Activated CD8-positive, alpha-beta T cell treated with anti-CD3 and anti-CD28 coated beads for 36 hours (primary cell): ENCODE results near the gene GOT2. TPM values are rescaled to one million over a fixed set of nuclear protein-coding genes. Genes with fewer than 3 reads are reported as not detected.

Experiments used
- ATAC-seq: fragments of 200-7000 bp; cut with Tn5 transposase; one replicate; pipeline ENCODE4 v1.10.0; 2021; ENCODE audit warnings: mild to moderate bottlenecking, moderate library complexity
- CTCF ChIA-PET: fragments of 350-600 bp; sonication (Branson Sonifier 250); formaldehyde crosslinking; loops from one replicate; lab custom pipeline; 2021; ENCODE audit warnings: antibody characterized with exemption; lab: Charles Lee
- POLR2A ChIA-PET: fragments of 350-600 bp; sonication (Branson Sonifier 250); formaldehyde crosslinking; loops from one replicate; lab custom pipeline; 2021; ENCODE audit warnings: antibody characterized with exemption; lab: Charles Lee
- DNase-seq: peaks from one replicate; pipeline ENCODE4 v3.0.0-alpha.2; 2020
- H3K27ac Mint-ChIP-seq: one replicate; pipeline ENCODE4 v1.8.0; 2021; ENCODE audit warnings: mild to moderate bottlenecking, mixed read lengths
- H3K27me3 Mint-ChIP-seq: one replicate; pipeline ENCODE4 v1.8.0; 2021; ENCODE audit warnings: mixed read lengths
- H3K36me3 Mint-ChIP-seq: one replicate; pipeline ENCODE4 v1.8.0; 2021; ENCODE audit warnings: low read depth, mixed read lengths
- H3K4me1 Mint-ChIP-seq: one replicate; pipeline ENCODE4 v1.8.0; 2021; ENCODE audit warnings: low read depth, mixed read lengths
- H3K4me3 Mint-ChIP-seq: one replicate; pipeline ENCODE4 v1.8.0; 2021; ENCODE audit warnings: mild to moderate bottlenecking, moderate library complexity, mixed read lengths
- H3K9me3 Mint-ChIP-seq: one replicate; pipeline ENCODE4 v1.8.0; 2021; ENCODE audit warnings: mixed read lengths
- CTCF ChIP-seq: fragments of 200-600 bp; IDR thresholded peaks from one replicate; pipeline ENCODE4 v1.8.0; 2022; ENCODE audit warnings: antibody characterized with exemption, mild to moderate bottlenecking
- intact Hi-C: fragments of 100-400 bp; cut with micrococcal nuclease; formaldehyde crosslinking; loops from one replicate; pipeline ENCODE4 v1.10.0; 2022
- total RNA-seq, 2 experiments: library from RNA; stranded (reverse); gene quantifications; one replicate each; pipeline ENCODE4 v1.2.3, GENCODE V29; 2021

GOT2 gene
- total RNA-seq, 2 experiments from 2014 or later, result 159 to 166 TPM

GRCh38 chr16:58685084-58685449 lies 49.0 kb downstream of the GOT2 start:
- Mint-ChIP-seq H3K4me1 (peaks cover 16% of the 10 kb centered on the region), H3K36me3 (no peaks in the 10 kb centered on the region), H3K9me3 (no peaks in the 10 kb centered on the region), H3K4me3 (peak overlapping the region; percentile 91), H3K27me3 (no peaks in the 10 kb centered on the region), H3K27ac (no peak overlapping the region)
- ATAC-seq (no peak), DNase-seq (no peak)
- ChIA-PET POLR2A (interaction anchor here (0.6 to 1.8 kb wide), 6 partner anchors 10 to 169 kb away, joined by 3 to 7 read pairs (median 3); no protein-coding TSS in a partner anchor), CTCF (interaction anchor here (0.7 to 2.0 kb wide), 6 partner anchors 11 to 190 kb away, joined by 3 to 13 read pairs (median 4); no protein-coding TSS in a partner anchor)
- TF ChIP-seq CTCF, result no peak
- intact Hi-C loops, result no loop called here

DNA sequence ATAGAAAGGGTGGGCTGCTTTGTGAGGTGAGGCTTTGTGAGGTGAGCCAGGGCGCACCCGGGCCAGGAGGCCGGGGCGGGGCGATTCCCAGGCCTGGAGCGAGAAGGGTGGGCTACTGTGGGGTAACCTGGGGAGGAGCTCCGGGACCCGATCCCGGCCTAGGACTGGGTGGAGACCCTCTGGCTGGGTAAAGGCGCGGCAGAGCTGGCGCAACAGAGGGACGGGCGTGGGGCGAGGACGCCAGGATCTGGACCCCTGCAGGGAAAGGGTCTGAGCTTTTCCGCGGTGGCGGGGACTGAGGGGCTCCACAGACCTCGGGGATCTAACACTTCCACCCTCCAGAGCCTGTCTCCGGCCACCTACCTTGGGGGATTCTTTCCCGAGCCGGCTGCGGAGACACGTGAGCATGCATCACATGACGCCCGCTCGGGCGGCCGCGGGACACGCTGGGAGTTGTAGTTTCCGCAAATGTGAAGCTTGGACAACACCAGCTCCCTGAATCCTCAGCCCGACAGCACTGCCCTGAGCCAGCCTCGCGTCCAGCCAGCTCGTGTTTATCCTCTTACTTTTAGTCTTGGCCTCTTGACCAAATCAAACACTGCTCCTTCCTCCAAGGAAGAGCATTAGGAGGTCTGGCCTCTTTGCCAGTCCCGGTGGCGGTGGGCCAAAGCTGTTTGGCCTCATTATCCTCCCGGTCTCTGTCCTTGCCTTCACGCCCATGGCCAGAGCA lies 49.6 kb downstream of the GOT2 start, which contains the start of gene SLC38A7:
SLC38A7 (minus strand) TSS at position 417 of the 730 bp plus-strand sequence. CDS start 4,644 bp downstream, outside the sequence.
- no peaks in the 10 kb centered on the region for H3K9me3 Mint-ChIP-seq
- H3K27ac Mint-ChIP-seq, result peak within 1 kb of the TSS; percentile 68
- ChIA-PET CTCF (interaction anchor here (0.7 to 2.0 kb wide), 7 partner anchors 11 to 190 kb away, joined by 3 to 13 read pairs (median 3); no protein-coding TSS in a partner anchor), POLR2A (interaction anchor here (0.6 to 1.8 kb wide), 9 partner anchors 9 to 168 kb away, joined by 3 to 7 read pairs (median 3); no protein-coding TSS in a partner anchor)
- no peaks in the 10 kb centered on the region for H3K36me3 Mint-ChIP-seq
- H3K27me3 Mint-ChIP-seq, result no peaks in the 10 kb centered on the region
- ATAC-seq, result peak; percentile 96
- peak; percentile 87 for DNase-seq
- TF ChIP-seq CTCF, result no peak
- H3K4me1 Mint-ChIP-seq, result peaks cover 16% of the 10 kb centered on the region
- intact Hi-C loops, result no loop called here
- H3K4me3 Mint-ChIP-seq, result peak within 1 kb of the TSS; percentile 91

DNA sequence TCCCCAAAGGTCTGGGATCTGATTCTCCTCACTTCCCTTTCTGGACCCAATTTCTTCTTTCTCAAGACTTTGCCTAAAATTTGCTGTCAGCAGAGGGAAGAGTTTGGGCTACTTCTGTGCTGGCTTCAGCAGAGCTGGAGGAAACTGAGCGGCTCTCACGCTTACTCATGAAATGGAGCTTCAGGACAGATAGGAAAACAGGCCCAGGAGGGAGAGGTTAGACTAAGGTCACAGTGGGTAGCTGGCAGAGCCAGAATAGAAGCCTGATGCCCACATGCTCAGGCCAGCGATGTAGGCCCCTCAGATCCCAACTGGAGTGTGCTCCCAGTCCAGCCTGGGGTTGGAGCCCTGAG lies 50.1 kb downstream of the GOT2 start:
- no peak for ATAC-seq
- Mint-ChIP-seq H3K27ac (peak overlapping the region; percentile 32), H3K4me1 (peaks cover 16% of the 10 kb centered on the region)

DNA sequence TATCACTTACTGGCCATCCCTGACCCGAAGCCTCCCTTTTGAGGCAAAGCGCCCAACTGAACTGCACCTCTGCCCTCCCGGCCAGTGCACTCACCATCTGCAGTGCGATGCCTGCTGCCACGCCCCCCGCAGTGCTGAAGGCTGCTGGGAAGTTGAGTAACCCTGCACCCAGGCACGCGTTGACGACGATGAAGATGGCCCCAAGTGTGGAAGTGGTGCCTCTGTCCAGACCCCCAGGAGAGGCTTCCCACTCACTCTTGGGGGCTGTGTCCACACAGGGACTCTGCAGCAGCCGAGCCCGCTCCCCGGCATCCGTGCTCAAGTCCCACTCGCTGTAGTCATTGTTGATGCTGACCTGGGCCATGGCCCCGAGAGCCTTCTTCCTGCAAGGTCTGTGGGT lies 54.4 kb downstream of the GOT2 start:
- no peak for ATAC-seq
- H3K27me3 Mint-ChIP-seq, result no peaks in the 10 kb centered on the region
- ChIA-PET CTCF (no interaction called here), POLR2A (no interaction called here)
- no peaks in the 10 kb centered on the region for H3K9me3 Mint-ChIP-seq
- no peaks in the 10 kb centered on the region for H3K36me3 Mint-ChIP-seq
- H3K4me3 Mint-ChIP-seq, result no peak overlapping the region
- DNase-seq, result no peak
- TF ChIP-seq CTCF, result no peak
- intact Hi-C loops, result no loop called here
- H3K27ac Mint-ChIP-seq, result no peak overlapping the region
- peaks cover 14% of the 10 kb centered on the region for H3K4me1 Mint-ChIP-seq

More for the DNA sequence above, 50.1 kb downstream of the GOT2 start:
- POLR2A ChIA-PET, result interaction anchor here (0.6 to 1.8 kb wide), 7 partner anchors 9 to 166 kb away, joined by 3 to 7 read pairs (median 3); no protein-coding TSS in a partner anchor
- TF ChIP-seq CTCF, result no peak
- peak overlapping the region; percentile 91 for H3K4me3 Mint-ChIP-seq
- CTCF ChIA-PET, result interaction anchor here (0.9 to 2.0 kb wide), 7 partner anchors 10 to 170 kb away, joined by 3 to 13 read pairs (median 3); no protein-coding TSS in a partner anchor
- H3K27me3 Mint-ChIP-seq, result no peaks in the 10 kb centered on the region
- H3K9me3 Mint-ChIP-seq, result no peaks in the 10 kb centered on the region
- no peak for DNase-seq
- H3K36me3 Mint-ChIP-seq, result no peaks in the 10 kb centered on the region
- intact Hi-C loops, result no loop called here

DNA sequence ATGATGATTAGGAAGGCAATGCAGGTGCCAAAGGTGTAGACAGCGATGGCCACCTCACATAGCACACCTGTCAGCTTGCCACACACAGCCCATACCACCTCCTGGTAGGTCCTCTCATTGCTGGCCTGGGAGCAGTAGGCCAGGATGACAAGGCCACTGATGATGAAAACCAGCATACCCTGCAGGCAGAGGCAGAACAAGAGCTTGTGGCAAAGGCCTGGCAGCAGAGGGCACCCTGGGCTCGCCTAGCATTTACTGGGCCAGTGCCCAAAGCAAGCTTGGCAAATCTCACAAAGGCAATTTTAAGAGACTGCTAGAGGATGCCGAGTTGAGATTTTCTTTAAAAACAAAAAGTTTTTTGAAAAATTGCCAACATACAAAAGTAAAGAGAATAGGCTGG lies 55.4 kb downstream of the GOT2 start:
- no peaks in the 10 kb centered on the region for H3K27me3 Mint-ChIP-seq
- peaks cover 8% of the 10 kb centered on the region for H3K4me1 Mint-ChIP-seq
- no peak for TF ChIP-seq CTCF
- DNase-seq (peak; percentile 24), ATAC-seq (peak; percentile 47)
- intact Hi-C loops, result no loop called here
- no peak overlapping the region for H3K27ac Mint-ChIP-seq
- POLR2A ChIA-PET, result interaction anchor here (0.5 to 1.0 kb wide), 3 partner anchors 53 to 471 kb away, joined by 3 read pairs; no protein-coding TSS in a partner anchor
- H3K36me3 Mint-ChIP-seq, result no peaks in the 10 kb centered on the region
- CTCF ChIA-PET, result interaction anchor here (3.0 kb wide), 1 partner anchor 78 kb away, joined by 15 read pairs; no protein-coding TSS in a partner anchor
- H3K4me3 Mint-ChIP-seq, result no peak overlapping the region
- no peaks in the 10 kb centered on the region for H3K9me3 Mint-ChIP-seq
